ENCODE results near the gene FKBP8. TPM values are rescaled to one million over a fixed set of nuclear protein-coding genes. Genes with fewer than 3 reads are reported as not detected.

Gene FKBP8
- polyA plus RNA-seq, 1 donor from 2014 or later = 183 TPM

GRCh38 chr19:18496980-18497256 is 46.5 kb downstream of the FKBP8 start:
- no peaks in the 10 kb centered on the region for H4K20me1 ChIP-seq (ENCODE audit: insufficient read depth)
- H3K36me3 ChIP-seq (ENCODE audit: insufficient read depth, low read length) = no peaks in the 10 kb centered on the region
- H3K9me2 ChIP-seq (ENCODE audit: insufficient read depth, low read length) = no peaks in the 10 kb centered on the region
- H2AFZ ChIP-seq (ENCODE audit: low read depth, low read length) = no peak overlapping the region
- TF ChIP-seq MXI1 (conservative IDR thresholded peaks at IDR 0.05; ENCODE audit: poor library complexity, severe bottlenecking) (no peak), EP300 (conservative IDR thresholded peaks at IDR 0.05; ENCODE audit: poor library complexity, severe bottlenecking) (no peak), SMC3 (conservative IDR thresholded peaks at IDR 0.05; ENCODE audit: poor library complexity) (no peak), RAD21 (conservative IDR thresholded peaks at IDR 0.05) (no peak), POLR2AphosphoS5 (IDR thresholded peaks at IDR 0.05) (no peak), CTCF (IDR thresholded peaks at IDR 0.05; ENCODE audit: poor library complexity, severe bottlenecking) (no peak), EZH2 (IDR thresholded peaks at IDR 0.05; ENCODE audit: borderline replicate concordance, insufficient read depth, low read length, poor library complexity, severe bottlenecking) (no peak), TAF1 (IDR thresholded peaks at IDR 0.05; ENCODE audit: low read depth) (no peak)
- TF ChIP-seq, protein P1, sequence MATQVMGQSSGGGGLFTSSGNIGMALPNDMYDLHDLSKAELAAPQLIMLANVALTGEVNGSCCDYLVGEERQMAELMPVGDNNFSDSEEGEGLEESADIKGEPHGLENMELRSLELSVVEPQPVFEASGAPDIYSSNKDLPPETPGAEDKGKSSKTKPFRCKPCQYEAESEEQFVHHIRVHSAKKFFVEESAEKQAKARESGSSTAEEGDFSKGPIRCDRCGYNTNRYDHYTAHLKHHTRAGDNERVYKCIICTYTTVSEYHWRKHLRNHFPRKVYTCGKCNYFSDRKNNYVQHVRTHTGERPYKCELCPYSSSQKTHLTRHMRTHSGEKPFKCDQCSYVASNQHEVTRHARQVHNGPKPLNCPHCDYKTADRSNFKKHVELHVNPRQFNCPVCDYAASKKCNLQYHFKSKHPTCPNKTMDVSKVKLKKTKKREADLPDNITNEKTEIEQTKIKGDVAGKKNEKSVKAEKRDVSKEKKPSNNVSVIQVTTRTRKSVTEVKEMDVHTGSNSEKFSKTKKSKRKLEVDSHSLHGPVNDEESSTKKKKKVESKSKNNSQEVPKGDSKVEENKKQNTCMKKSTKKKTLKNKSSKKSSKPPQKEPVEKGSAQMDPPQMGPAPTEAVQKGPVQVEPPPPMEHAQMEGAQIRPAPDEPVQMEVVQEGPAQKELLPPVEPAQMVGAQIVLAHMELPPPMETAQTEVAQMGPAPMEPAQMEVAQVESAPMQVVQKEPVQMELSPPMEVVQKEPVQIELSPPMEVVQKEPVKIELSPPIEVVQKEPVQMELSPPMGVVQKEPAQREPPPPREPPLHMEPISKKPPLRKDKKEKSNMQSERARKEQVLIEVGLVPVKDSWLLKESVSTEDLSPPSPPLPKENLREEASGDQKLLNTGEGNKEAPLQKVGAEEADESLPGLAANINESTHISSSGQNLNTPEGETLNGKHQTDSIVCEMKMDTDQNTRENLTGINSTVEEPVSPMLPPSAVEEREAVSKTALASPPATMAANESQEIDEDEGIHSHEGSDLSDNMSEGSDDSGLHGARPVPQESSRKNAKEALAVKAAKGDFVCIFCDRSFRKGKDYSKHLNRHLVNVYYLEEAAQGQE (IDR thresholded peaks at IDR 0.05; ENCODE audit: borderline replicate concordance) = no peak
- no peaks in the 10 kb centered on the region for H3K27me3 ChIP-seq (ENCODE audit: insufficient read depth, low read depth, low read length)
- H3K79me2 ChIP-seq (replicated peaks; ENCODE audit: insufficient read depth, low read length) = peaks cover 3% of the 10 kb centered on the region
- no peaks in the 10 kb centered on the region for H3K9me3 ChIP-seq (ENCODE audit: low read length)
- no peak overlapping the region for H3K27ac ChIP-seq (ENCODE audit: low read length)
- no peaks in the 10 kb centered on the region for H3F3A ChIP-seq (ENCODE audit: insufficient read depth, low read length, poor library complexity, severe bottlenecking)
- no peak overlapping the region for H3K4me2 ChIP-seq (ENCODE audit: low read length)
- no peak overlapping the region for H3K9ac ChIP-seq (ENCODE audit: low read length)
- H3K4me3 ChIP-seq (ENCODE audit: low read length) = no peak overlapping the region

DNA sequence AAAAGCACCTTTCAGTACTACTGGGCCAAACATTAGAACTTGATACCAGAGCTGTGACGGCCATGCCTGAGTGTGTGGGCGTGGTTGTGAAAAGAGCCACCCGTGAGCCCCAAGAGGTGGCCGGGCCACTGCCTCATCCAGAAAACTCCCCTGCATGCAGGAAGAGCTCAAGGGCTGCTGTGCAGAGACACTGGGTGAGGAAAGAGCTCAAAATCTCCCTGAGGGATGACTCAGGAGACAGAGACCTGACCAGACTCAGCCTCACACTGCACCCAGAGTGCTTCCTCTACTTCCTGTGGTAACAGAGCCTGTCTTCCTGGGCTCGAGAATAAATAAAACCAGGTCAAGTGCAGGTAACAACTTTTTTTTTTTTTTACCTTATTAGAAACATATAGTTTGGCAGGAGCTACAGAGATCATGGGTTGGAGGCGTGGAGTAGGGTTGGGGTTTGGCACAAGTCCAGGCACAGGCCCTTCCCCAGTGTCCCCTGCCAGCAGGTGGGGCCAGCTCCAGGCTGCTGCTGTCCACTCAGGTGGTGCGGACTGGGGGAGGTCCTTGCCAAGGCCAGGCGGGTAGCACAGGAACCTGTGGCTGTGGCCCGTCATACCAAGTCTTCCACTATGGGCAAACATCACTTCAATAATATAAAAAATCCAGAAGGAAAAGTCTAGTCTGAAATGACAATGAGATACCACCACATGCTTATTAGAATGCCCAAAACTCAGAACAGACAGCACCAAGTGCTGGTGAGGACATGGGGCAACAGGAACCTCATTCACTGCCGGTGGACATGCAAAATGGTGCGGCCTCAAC is 47.0 kb downstream of the FKBP8 start:
- Histone ChIP-seq H3K9me3 (ENCODE audit: low read length) (no peaks in the 10 kb centered on the region), H3K4me2 (ENCODE audit: low read length) (no peak overlapping the region), H3K4me3 (ENCODE audit: low read length) (no peak overlapping the region), H3K9me2 (ENCODE audit: insufficient read depth, low read length) (no peaks in the 10 kb centered on the region), H3K36me3 (ENCODE audit: insufficient read depth, low read length) (no peaks in the 10 kb centered on the region), H2AFZ (ENCODE audit: low read depth, low read length) (no peak overlapping the region), H3K79me2 (replicated peaks; ENCODE audit: insufficient read depth, low read length) (peaks cover 3% of the 10 kb centered on the region), H3K27me3 (ENCODE audit: insufficient read depth, low read depth, low read length) (no peaks in the 10 kb centered on the region), H3K27ac (ENCODE audit: low read length) (no peak overlapping the region), H3F3A (ENCODE audit: insufficient read depth, low read length, poor library complexity, severe bottlenecking) (no peaks in the 10 kb centered on the region), H3K9ac (ENCODE audit: low read length) (no peak overlapping the region), H4K20me1 (ENCODE audit: insufficient read depth) (no peaks in the 10 kb centered on the region)
- no peak for TF ChIP-seq EP300 (conservative IDR thresholded peaks at IDR 0.05; ENCODE audit: poor library complexity, severe bottlenecking)
- TF ChIP-seq MXI1 (conservative IDR thresholded peaks at IDR 0.05; ENCODE audit: poor library complexity, severe bottlenecking) = no peak
- no peak for TF ChIP-seq POLR2AphosphoS5 (IDR thresholded peaks at IDR 0.05)
- TF ChIP-seq TAF1 (IDR thresholded peaks at IDR 0.05; ENCODE audit: low read depth) = no peak
- TF ChIP-seq RAD21 (conservative IDR thresholded peaks at IDR 0.05) = no peak
- TF ChIP-seq, protein P1 (IDR thresholded peaks at IDR 0.05; ENCODE audit: borderline replicate concordance) = no peak
- TF ChIP-seq CTCF (IDR thresholded peaks at IDR 0.05; ENCODE audit: poor library complexity, severe bottlenecking) = no peak
- TF ChIP-seq SMC3 (conservative IDR thresholded peaks at IDR 0.05; ENCODE audit: poor library complexity) = no peak
- no peak for TF ChIP-seq EZH2 (IDR thresholded peaks at IDR 0.05; ENCODE audit: borderline replicate concordance, insufficient read depth, low read length, poor library complexity, severe bottlenecking)

All from neural cell (in vitro differentiated cells).